Esophagus muscularis mucosa (tissue), 4 donors: ENCODE measurements around the gene KIF19.

ENCODE experiments used
- CTCF ChIP-seq, 3 experiments: fragments of 200-600 bp in 2 of 3; fragments of 450-650 bp in 1 of 3; sonication (generic) in 2 of 3; IDR thresholded peaks; one replicate each; pipeline ENCODE4 v1.5.1; 2017 to 2019; ENCODE audit warnings: antibody characterized with exemption in 3 of 3, mild to moderate bottlenecking in 2 of 3, moderate library complexity in 1 of 3
- EP300 ChIP-seq: sonication (generic); formaldehyde crosslinking; IDR thresholded peaks from one replicate; pipeline ENCODE4 v1.6.1; 2017; ENCODE audit warnings: antibody characterized with exemption
- POLR2A ChIP-seq: fragments of 450-650 bp; IDR thresholded peaks from one replicate; pipeline ENCODE4 v1.6.1; 2017; ENCODE audit warnings: antibody characterized with exemption, moderate library complexity, mild to moderate bottlenecking, low read depth
- POLR2AphosphoS5 ChIP-seq, 2 donors: sonication (generic); formaldehyde crosslinking; IDR thresholded peaks; one replicate each; pipeline ENCODE4 v1.6.1; 2017; ENCODE audit warnings: antibody characterized with exemption in 2 of 2

- TF ChIP-seq CTCF (IDR thresholded peaks at IDR 0.05) (no peak), POLR2AphosphoS5 (IDR thresholded peaks at IDR 0.05) (no peak), POLR2A (no peak), EP300 (no peak)
These were observed 48.0 kb downstream of the KIF19 start for GRCh38 chr17:74373838-74374606.
